ENCODE data around the gene SPATA3. TPM values are rescaled to one million over a fixed set of nuclear protein-coding genes. Genes with fewer than 3 reads are reported as not detected.
A peak's percentile ranks its signal among the peaks of the same experiment; 100 is the strongest.

The SPATA3 gene
- polyA plus RNA-seq, 3 donors, result not detected

DNA sequence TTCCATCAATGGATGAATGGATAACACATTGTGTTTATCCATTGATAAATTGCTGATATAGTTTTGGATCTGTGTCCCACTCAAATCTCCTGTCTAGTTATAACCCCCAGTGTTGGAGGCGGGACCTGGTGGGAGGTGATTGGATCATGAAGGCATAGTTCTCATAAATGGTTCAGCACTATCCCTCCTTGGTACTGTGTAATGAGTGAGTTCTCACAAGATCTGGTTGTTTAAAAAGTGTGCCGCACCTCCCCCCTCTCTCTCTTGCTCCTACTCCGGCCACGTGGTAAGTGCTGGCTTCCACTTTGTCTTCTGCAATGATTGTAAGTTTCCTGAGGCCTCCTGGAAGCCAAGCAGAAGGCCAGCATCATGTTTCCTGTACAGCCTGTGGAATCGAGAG is 23.9 kb upstream of the SPATA3 start:
- H3K4me3 Mint-ChIP-seq, result no peak overlapping the region
- no peaks in the 10 kb centered on the region for H3K27me3 ChIP-seq (ENCODE audit: control insufficient read depth in 2 of 2, insufficient read depth in 2 of 2, low read length in 2 of 2)
- H2AFZ ChIP-seq (ENCODE audit: insufficient read depth, low read depth, low read length, poor library complexity, severe bottlenecking), result no peak overlapping the region
- H3K36me3 ChIP-seq (replicated peaks in 1 of 2; ENCODE audit: control insufficient read depth in 1 of 2, insufficient read depth in 2 of 2, low read length in 2 of 2), result no peaks in the 10 kb centered on the region
- TF ChIP-seq, protein P1, sequence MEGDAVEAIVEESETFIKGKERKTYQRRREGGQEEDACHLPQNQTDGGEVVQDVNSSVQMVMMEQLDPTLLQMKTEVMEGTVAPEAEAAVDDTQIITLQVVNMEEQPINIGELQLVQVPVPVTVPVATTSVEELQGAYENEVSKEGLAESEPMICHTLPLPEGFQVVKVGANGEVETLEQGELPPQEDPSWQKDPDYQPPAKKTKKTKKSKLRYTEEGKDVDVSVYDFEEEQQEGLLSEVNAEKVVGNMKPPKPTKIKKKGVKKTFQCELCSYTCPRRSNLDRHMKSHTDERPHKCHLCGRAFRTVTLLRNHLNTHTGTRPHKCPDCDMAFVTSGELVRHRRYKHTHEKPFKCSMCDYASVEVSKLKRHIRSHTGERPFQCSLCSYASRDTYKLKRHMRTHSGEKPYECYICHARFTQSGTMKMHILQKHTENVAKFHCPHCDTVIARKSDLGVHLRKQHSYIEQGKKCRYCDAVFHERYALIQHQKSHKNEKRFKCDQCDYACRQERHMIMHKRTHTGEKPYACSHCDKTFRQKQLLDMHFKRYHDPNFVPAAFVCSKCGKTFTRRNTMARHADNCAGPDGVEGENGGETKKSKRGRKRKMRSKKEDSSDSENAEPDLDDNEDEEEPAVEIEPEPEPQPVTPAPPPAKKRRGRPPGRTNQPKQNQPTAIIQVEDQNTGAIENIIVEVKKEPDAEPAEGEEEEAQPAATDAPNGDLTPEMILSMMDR (IDR thresholded peaks at IDR 0.05), result no peak
- no peak overlapping the region for H3K27ac ChIP-seq (ENCODE audit: low read depth in 1 of 2, low read length in 2 of 2)
- H3K9ac ChIP-seq (ENCODE audit: insufficient read depth, low read length, poor library complexity, severe bottlenecking), result no peak overlapping the region
- no peak overlapping the region for H3K4me2 ChIP-seq (replicated peaks; ENCODE audit: extremely low read depth, low read length, poor library complexity, severe bottlenecking)
- intact Hi-C loops (cut with micrococcal nuclease), result no loop called here
- H3K27me3 Mint-ChIP-seq (ENCODE audit: low read depth in 3 of 3), result peaks cover 0 to 9% (median 0%) of the 10 kb centered on the region in 3 donors
- H3K9me3 ChIP-seq (replicated peaks in 1 of 2; ENCODE audit: control insufficient read depth in 1 of 2, insufficient read depth in 1 of 2, low read length in 2 of 2), result no peaks in the 10 kb centered on the region
- no peaks in the 10 kb centered on the region for H4K20me1 ChIP-seq (ENCODE audit: insufficient read depth, low read length)
- H3K27ac Mint-ChIP-seq, result no peak overlapping the region
- H3K36me3 Mint-ChIP-seq, result no peaks in the 10 kb centered on the region
- peaks cover 11% of the 10 kb centered on the region for H3K4me1 Mint-ChIP-seq
- DNase-seq, result no peak
- 79% methylated on average over 3 of the region's 5 CpGs for WGBS (ENCODE audit: insufficient coverage)
- H3K4me1 ChIP-seq (ENCODE audit: control insufficient read depth in 1 of 2, insufficient read depth in 2 of 2, low read length in 2 of 2), result no peaks in the 10 kb centered on the region
- no peaks in the 10 kb centered on the region for H3K9me3 Mint-ChIP-seq
- no peaks in the 10 kb centered on the region for H3K79me2 ChIP-seq (ENCODE audit: insufficient read depth, low read length)
- H3K4me3 ChIP-seq (replicated peaks in 1 of 3; ENCODE audit: low read depth in 2 of 3, low read length in 3 of 3), result no peak overlapping the region

DNA sequence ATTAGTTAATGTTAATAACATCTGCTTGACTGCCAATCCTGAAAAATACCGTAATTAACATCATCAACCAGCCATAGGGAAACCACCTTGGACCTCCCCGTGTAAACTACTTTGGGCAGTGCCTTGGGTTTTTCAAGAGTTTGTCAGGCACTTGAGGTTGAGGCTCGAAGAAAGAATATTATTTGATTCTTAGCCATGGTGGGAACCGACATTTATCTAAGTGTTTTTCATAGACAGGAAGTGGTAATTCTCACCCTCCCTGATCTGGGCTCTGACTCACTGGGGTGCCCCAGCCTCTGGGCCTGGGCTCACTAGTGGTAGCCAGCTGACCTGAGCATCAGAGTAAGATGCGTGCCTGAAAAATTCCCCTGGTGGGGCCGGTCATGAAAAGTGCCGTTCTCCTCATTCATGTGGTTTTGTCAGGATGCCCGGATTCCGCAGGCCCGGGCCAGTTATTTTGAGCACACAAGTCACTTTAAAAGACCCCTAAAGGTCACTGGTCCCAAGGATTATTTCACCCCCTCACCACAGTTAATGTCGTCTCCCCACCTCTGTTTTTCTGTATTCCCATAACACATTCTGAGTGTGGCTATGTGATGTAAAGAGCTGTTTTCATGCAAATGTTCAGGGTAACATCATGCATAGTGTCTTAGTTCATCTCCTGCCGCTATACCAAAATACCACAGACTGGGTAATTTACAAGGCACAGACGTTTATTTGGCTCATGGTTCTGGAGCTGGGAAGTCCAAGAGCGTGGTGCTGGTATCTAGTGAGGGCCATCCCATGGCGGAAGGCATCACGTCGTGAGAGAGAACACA is 21.6 kb upstream of the SPATA3 start:
- Mint-ChIP-seq H3K9me3 (no peaks in the 10 kb centered on the region), H3K4me1 (peaks cover 8% of the 10 kb centered on the region), H3K27me3 (ENCODE audit: low read depth in 3 of 3) (peaks cover 0 to 9% (median 0%) of the 10 kb centered on the region in 3 donors), H3K27ac (peak overlapping the region in 1 of 7 donors; percentile 37), H3K4me3 (no peak overlapping the region), H3K36me3 (no peaks in the 10 kb centered on the region)
- no peaks in the 10 kb centered on the region for H3K36me3 ChIP-seq (replicated peaks in 1 of 2; ENCODE audit: control insufficient read depth in 1 of 2, insufficient read depth in 2 of 2, low read length in 2 of 2)
- H3K9ac ChIP-seq (ENCODE audit: insufficient read depth, low read length, poor library complexity, severe bottlenecking), result no peak overlapping the region
- whole genome bisulfite sequencing (ENCODE audit: insufficient coverage), result 88% methylated on average over 7 of the region's 17 CpGs
- intact Hi-C loops (cut with micrococcal nuclease), result no loop called here
- TF ChIP-seq, protein P1 (IDR thresholded peaks at IDR 0.05), result no peak
- H3K9me3 ChIP-seq (replicated peaks in 1 of 2; ENCODE audit: control insufficient read depth in 1 of 2, insufficient read depth in 1 of 2, low read length in 2 of 2), result no peaks in the 10 kb centered on the region
- no peak overlapping the region for H3K4me2 ChIP-seq (replicated peaks; ENCODE audit: extremely low read depth, low read length, poor library complexity, severe bottlenecking)
- no peaks in the 10 kb centered on the region for H3K79me2 ChIP-seq (ENCODE audit: insufficient read depth, low read length)
- DNase-seq, result peak in 2 of 3 donors; percentile 10 to 67
- no peak overlapping the region for H3K4me3 ChIP-seq (replicated peaks in 1 of 3; ENCODE audit: low read depth in 2 of 3, low read length in 3 of 3)
- no peaks in the 10 kb centered on the region for H4K20me1 ChIP-seq (ENCODE audit: insufficient read depth, low read length)
- no peaks in the 10 kb centered on the region for H3K4me1 ChIP-seq (ENCODE audit: control insufficient read depth in 1 of 2, insufficient read depth in 2 of 2, low read length in 2 of 2)
- no peak overlapping the region for H2AFZ ChIP-seq (ENCODE audit: insufficient read depth, low read depth, low read length, poor library complexity, severe bottlenecking)
- no peaks in the 10 kb centered on the region for H3K27me3 ChIP-seq (ENCODE audit: control insufficient read depth in 2 of 2, insufficient read depth in 2 of 2, low read length in 2 of 2)
- H3K27ac ChIP-seq (ENCODE audit: low read depth in 1 of 2, low read length in 2 of 2), result no peak overlapping the region

Measured in CD14-positive monocyte (primary cell).